Loucy (cell line): ENCODE measurements around the gene SUN1.

Experiments
- H2AFZ ChIP-seq: fragments of 200-600 bp; sonication (generic); 2 replicates; pipeline ENCODE4 v1.6.0; 2016; ENCODE audit warnings: antibody characterized with exemption, mild to moderate bottlenecking, low read length, moderate library complexity
- H3F3A ChIP-seq: fragments of 200-600 bp; 2 replicates; pipeline ENCODE4 v1.6.0; 2016; ENCODE audit warnings: antibody characterized with exemption, low read depth, mild to moderate bottlenecking
- H3K27me3 ChIP-seq: fragments of 200-600 bp; sonication (generic); 2 replicates; pipeline ENCODE4 v1.6.1; 2014; ENCODE audit warnings: low read length, mild to moderate bottlenecking; ENCODE audit not compliant: insufficient read depth, poor library complexity, severe bottlenecking
- H3K36me3 ChIP-seq: fragments of 200-600 bp; sonication (generic); 2 replicates; pipeline ENCODE4 v1.6.1; 2016; ENCODE audit warnings: low read length; ENCODE audit not compliant: insufficient read depth
- H3K4me1 ChIP-seq: fragments of 200-600 bp; sonication (generic); 2 replicates; pipeline ENCODE4 v1.5.1; 2014; ENCODE audit warnings: low read length, mild to moderate bottlenecking; ENCODE audit not compliant: insufficient read depth, poor library complexity, severe bottlenecking
- H3K4me2 ChIP-seq: fragments of 200-600 bp; sonication (generic); 2 replicates; pipeline ENCODE4 v1.6.0; 2014; ENCODE audit warnings: antibody characterized with exemption, low read length, low read depth, mild to moderate bottlenecking; ENCODE audit not compliant: poor library complexity, severe bottlenecking
- H3K4me3 ChIP-seq: fragments of 200-600 bp; sonication (generic); 2 replicates; pipeline ENCODE4 v1.5.1; 2014; ENCODE audit warnings: low read length, mild to moderate bottlenecking, mixed read lengths; ENCODE audit not compliant: poor library complexity, severe bottlenecking
- H3K79me2 ChIP-seq: fragments of 200-600 bp; sonication (generic); 2 replicates; pipeline ENCODE4 v1.6.1; 2014; ENCODE audit warnings: low read length; ENCODE audit not compliant: insufficient read depth
- H3K9ac ChIP-seq: fragments of 200-600 bp; sonication (generic); 2 replicates; pipeline ENCODE4 v1.6.0; 2014; ENCODE audit warnings: mild to moderate bottlenecking, low read depth, low read length, moderate library complexity; ENCODE audit not compliant: poor library complexity, severe bottlenecking
- H3K9me2 ChIP-seq: fragments of 200-600 bp; sonication (generic); replicated peaks from 2 replicates; pipeline ENCODE4 v1.6.1; 2016; ENCODE audit warnings: low read depth, low read length, mixed read lengths
- H3K9me3 ChIP-seq: fragments of 200-600 bp; sonication (generic); 2 replicates; pipeline ENCODE4 v1.6.1; 2014; ENCODE audit warnings: mild to moderate bottlenecking, antibody characterized with exemption, low read length, low read depth; ENCODE audit not compliant: insufficient read depth
- H4K20me1 ChIP-seq: fragments of 200-600 bp; sonication (generic); 2 replicates; pipeline ENCODE4 v1.6.0; 2014; ENCODE audit warnings: antibody characterized with exemption, low read length, mild to moderate bottlenecking; ENCODE audit not compliant: insufficient read depth, poor library complexity, severe bottlenecking
- EZH2phosphoT487 ChIP-seq: fragments of 200-600 bp; IDR thresholded peaks from 2 replicates; pipeline ENCODE4 v1.6.1; 2018; ENCODE audit warnings: antibody characterized with exemption, mild to moderate bottlenecking, moderate library complexity, borderline replicate concordance
- TF ChIP-seq, protein P1 (sequence below): fragments of 200-600 bp; sonication (generic); conservative IDR thresholded peaks from 2 replicates; pipeline ENCODE4 v1.5.1; 2014; ENCODE audit warnings: mild to moderate bottlenecking, antibody characterized with exemption, low read length

SUN1 gene

DNA sequence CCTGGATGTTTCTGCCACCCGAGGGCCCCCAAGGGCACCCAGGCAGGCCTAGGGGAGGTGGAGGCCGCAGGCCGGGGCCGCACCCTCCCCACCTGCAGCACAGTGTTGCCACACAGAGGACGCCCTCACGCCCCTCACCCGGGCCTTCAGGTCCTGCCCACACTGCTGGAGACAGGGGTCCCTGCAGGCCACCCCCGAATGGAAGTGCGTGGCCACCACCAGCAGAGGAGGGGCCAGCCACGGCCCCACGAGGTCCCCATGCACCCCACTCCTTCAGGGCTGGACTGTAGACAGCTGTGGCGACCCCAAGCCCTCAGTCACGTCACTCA is 86.8 kb downstream of the SUN1 start:
- no peak overlapping the region for H3K4me2 ChIP-seq
- H3F3A ChIP-seq, result no peaks in the 10 kb centered on the region
- H3K4me1 ChIP-seq, result peaks cover 33% of the 10 kb centered on the region
- no peaks in the 10 kb centered on the region for H3K9me3 ChIP-seq
- H3K36me3 ChIP-seq, result no peaks in the 10 kb centered on the region
- H4K20me1 ChIP-seq, result no peaks in the 10 kb centered on the region
- no peak overlapping the region for H3K9ac ChIP-seq
- peaks cover 6% of the 10 kb centered on the region; the same call in 1 of the 2 replicates for H3K79me2 ChIP-seq
- no peaks in the 10 kb centered on the region for H3K27me3 ChIP-seq
- no peak overlapping the region for H2AFZ ChIP-seq
- no peak overlapping the region for H3K4me3 ChIP-seq
- H3K9me2 ChIP-seq, result no peaks in the 10 kb centered on the region
- TF ChIP-seq, protein P1, sequence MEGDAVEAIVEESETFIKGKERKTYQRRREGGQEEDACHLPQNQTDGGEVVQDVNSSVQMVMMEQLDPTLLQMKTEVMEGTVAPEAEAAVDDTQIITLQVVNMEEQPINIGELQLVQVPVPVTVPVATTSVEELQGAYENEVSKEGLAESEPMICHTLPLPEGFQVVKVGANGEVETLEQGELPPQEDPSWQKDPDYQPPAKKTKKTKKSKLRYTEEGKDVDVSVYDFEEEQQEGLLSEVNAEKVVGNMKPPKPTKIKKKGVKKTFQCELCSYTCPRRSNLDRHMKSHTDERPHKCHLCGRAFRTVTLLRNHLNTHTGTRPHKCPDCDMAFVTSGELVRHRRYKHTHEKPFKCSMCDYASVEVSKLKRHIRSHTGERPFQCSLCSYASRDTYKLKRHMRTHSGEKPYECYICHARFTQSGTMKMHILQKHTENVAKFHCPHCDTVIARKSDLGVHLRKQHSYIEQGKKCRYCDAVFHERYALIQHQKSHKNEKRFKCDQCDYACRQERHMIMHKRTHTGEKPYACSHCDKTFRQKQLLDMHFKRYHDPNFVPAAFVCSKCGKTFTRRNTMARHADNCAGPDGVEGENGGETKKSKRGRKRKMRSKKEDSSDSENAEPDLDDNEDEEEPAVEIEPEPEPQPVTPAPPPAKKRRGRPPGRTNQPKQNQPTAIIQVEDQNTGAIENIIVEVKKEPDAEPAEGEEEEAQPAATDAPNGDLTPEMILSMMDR, result no peak
- no peak for TF ChIP-seq EZH2phosphoT487

GRCh38 chr7:919924-920341 is 87.7 kb downstream of the SUN1 start:
- no peak overlapping the region for H2AFZ ChIP-seq
- H3K27me3 ChIP-seq, result no peaks in the 10 kb centered on the region
- H3K4me3 ChIP-seq, result no peak overlapping the region
- H3K79me2 ChIP-seq, result peaks cover 6% of the 10 kb centered on the region; the same call in 1 of the 2 replicates
- no peak overlapping the region for H3K9ac ChIP-seq
- H4K20me1 ChIP-seq, result no peaks in the 10 kb centered on the region
- no peak for TF ChIP-seq EZH2phosphoT487
- TF ChIP-seq, protein P1, result no peak
- no peaks in the 10 kb centered on the region for H3K36me3 ChIP-seq
- H3K9me3 ChIP-seq, result no peaks in the 10 kb centered on the region
- no peaks in the 10 kb centered on the region for H3F3A ChIP-seq
- no peaks in the 10 kb centered on the region for H3K9me2 ChIP-seq
- no peak overlapping the region for H3K4me2 ChIP-seq
- peaks cover 40% of the 10 kb centered on the region for H3K4me1 ChIP-seq

- Histone ChIP-seq H3K4me1 (peaks cover 40% of the 10 kb centered on the region), H3K79me2 (peaks cover 6% of the 10 kb centered on the region; the same call in 1 of the 2 replicates), H3F3A (no peaks in the 10 kb centered on the region), H3K9ac (no peak overlapping the region), H3K4me2 (no peak overlapping the region), H3K36me3 (no peaks in the 10 kb centered on the region), H3K9me2 (no peaks in the 10 kb centered on the region), H3K27me3 (no peaks in the 10 kb centered on the region), H3K4me3 (no peak overlapping the region), H3K9me3 (no peaks in the 10 kb centered on the region), H2AFZ (no peak overlapping the region), H4K20me1 (no peaks in the 10 kb centered on the region)
- TF ChIP-seq, protein P1, result no peak
- TF ChIP-seq EZH2phosphoT487, result no peak
These were observed 88.2 kb downstream of the SUN1 start for GRCh38 chr7:920351-921070.
